GM23338 (cell line): Measurements from ENCODE around the gene USP17L5. TPM values are rescaled to one million over a fixed set of nuclear protein-coding genes. Genes with fewer than 3 reads are reported as not detected.
"Not testable (repeated sequence)": the region's sequence is repeated elsewhere in the genome, so short reads cannot be mapped to it uniquely, and the experiment has no call there.

Source experiments
- ATAC-seq: fragments of 200-7000 bp; cut with Tn5 transposase; 3 replicates; pipeline ENCODE4 v1.9.1; 2020
- DNase-seq: peaks from one replicate; pipeline ENCODE4 v3.0.0-alpha.2; 2015; ENCODE audit warnings: low spot score
- H2AFZ ChIP-seq: fragments of 200-600 bp; sonication (generic); 2 replicates; pipeline ENCODE4 v1.8.0; 2016; ENCODE audit warnings: antibody characterized with exemption, mild to moderate bottlenecking, moderate library complexity
- H3F3A ChIP-seq: fragments of 200-600 bp; sonication (generic); replicated peaks from 2 replicates; pipeline ENCODE4 v1.8.0; 2017; ENCODE audit warnings: antibody characterized with exemption, mixed run types, low read depth
- H3K27ac ChIP-seq: fragments of 200-600 bp; sonication (generic); 2 replicates; pipeline ENCODE4 v1.6.1; 2016; ENCODE audit warnings: low read depth
- H3K27me3 ChIP-seq: fragments of 200-600 bp; sonication (generic); 2 replicates; pipeline ENCODE4 v1.8.0; 2016; ENCODE audit warnings: mild to moderate bottlenecking, mixed run types, moderate library complexity; ENCODE audit not compliant: insufficient read depth
- H3K36me3 ChIP-seq: fragments of 200-600 bp; sonication (generic); 2 replicates; pipeline ENCODE4 v1.8.0; 2016; ENCODE audit warnings: mild to moderate bottlenecking; ENCODE audit not compliant: insufficient read depth
- H3K4me1 ChIP-seq: fragments of 200-600 bp; sonication (generic); 2 replicates; pipeline ENCODE4 v1.8.0; 2016; ENCODE audit warnings: mild to moderate bottlenecking, moderate library complexity; ENCODE audit not compliant: insufficient read depth
- H3K4me2 ChIP-seq: fragments of 200-600 bp; sonication (generic); 2 replicates; pipeline ENCODE4 v1.7.1; 2017; ENCODE audit warnings: mixed run types
- H3K4me3 ChIP-seq: fragments of 200-600 bp; sonication (generic); 2 replicates; pipeline ENCODE4 v1.6.1; 2016; ENCODE audit warnings: mixed run types
- H3K79me2 ChIP-seq: fragments of 200-600 bp; sonication (generic); replicated peaks from 2 replicates; pipeline ENCODE4 v1.8.0; 2017; ENCODE audit warnings: mild to moderate bottlenecking; ENCODE audit not compliant: insufficient read depth
- H3K9me2 ChIP-seq: fragments of 200-600 bp; sonication (generic); 2 replicates; pipeline ENCODE4 v1.8.0; 2017; ENCODE audit not compliant: insufficient read depth
- H4K20me1 ChIP-seq: fragments of 200-600 bp; sonication (generic); replicated peaks from 2 replicates; pipeline ENCODE4 v1.8.0; 2017; ENCODE audit warnings: mild to moderate bottlenecking; ENCODE audit not compliant: insufficient read depth
- H3K27ac Mint-ChIP-seq: 2 replicates; pipeline ENCODE4 v1.8.0; 2020; ENCODE audit warnings: inconsistent platforms, mild to moderate bottlenecking, moderate library complexity, mixed read lengths
- H3K27me3 Mint-ChIP-seq: 3 replicates; pipeline ENCODE4 v1.8.0; 2022; ENCODE audit warnings: low read depth, mild to moderate bottlenecking, moderate library complexity, mixed read lengths, inconsistent platforms; ENCODE audit not compliant: insufficient read depth, poor library complexity
- H3K36me3 Mint-ChIP-seq: 3 replicates; pipeline ENCODE4 v1.8.0; 2021; ENCODE audit warnings: low read depth, mild to moderate bottlenecking, inconsistent platforms, moderate library complexity, mixed read lengths
- H3K4me1 Mint-ChIP-seq: 3 replicates; pipeline ENCODE4 v1.8.0; 2020; ENCODE audit warnings: mild to moderate bottlenecking, inconsistent platforms, mixed read lengths
- H3K4me3 Mint-ChIP-seq: 3 replicates; pipeline ENCODE4 v1.8.0; 2021; ENCODE audit warnings: moderate library complexity, mild to moderate bottlenecking, inconsistent platforms, mixed read lengths
- H3K9me3 Mint-ChIP-seq: 3 replicates; pipeline ENCODE4 v1.8.0; 2020; ENCODE audit warnings: moderate library complexity, mild to moderate bottlenecking, inconsistent platforms, mixed read lengths
- long read RNA-seq: library from polyadenylated mRNA; unstranded; transcript quantifications from one replicate; pipeline ENCODE4 v2.0.0, GENCODE V29; 2020; ENCODE audit not compliant: unreplicated experiment
- polyA plus RNA-seq: library from polyadenylated mRNA; unstranded; fragments of >200 nt; fragmentation: Nextera tagmentation; extraction: Ambion mirVana; gene quantifications from 2 replicates; pipeline ENCODE4 v1.2.1, GENCODE V29; 2016
- total RNA-seq: library from RNA; depleted of rRNA; stranded (reverse); fragments of >200 nt; shearing (Covaris generic); gene quantifications from 2 replicates; pipeline ENCODE4 v1.2.3, GENCODE V29; 2014; rRNA removed

Gene USP17L5
- total RNA-seq = not detected in 2 replicates
- not detected in 2 replicates for polyA plus RNA-seq
- long read RNA-seq = 0 reads

- H3K4me1 ChIP-seq, H3K27me3 Mint-ChIP-seq, H3K79me2 ChIP-seq, H3K27ac ChIP-seq, H3K4me1 Mint-ChIP-seq, H3K36me3 ChIP-seq, H3K27ac Mint-ChIP-seq, H3K4me3 Mint-ChIP-seq, H3K4me2 ChIP-seq, H3K9me2 ChIP-seq, DNase-seq, H2AFZ ChIP-seq, H3K36me3 Mint-ChIP-seq, ATAC-seq, H3K4me3 ChIP-seq, H4K20me1 ChIP-seq, H3K9me3 Mint-ChIP-seq, H3F3A ChIP-seq, H3K27me3 ChIP-seq: not testable (repeated sequence)
Observed at GRCh38 chr4:9339103-9339502, at the start of gene USP17L5. USP17L5 (plus strand) TSS chr4:9339403; CDS start chr4:9339403, 0 bp downstream.

- H3K27me3 ChIP-seq = not testable (repeated sequence)
Observed at GRCh38 chr4:9324191-9324590, 15.0 kb upstream of the USP17L5 start.

GRCh38 chr4:9324865-9325264 lies 14.3 kb upstream of the USP17L5 start, which contains the start of gene USP17L24:
USP17L24 (plus strand) TSS chr4:9325165; CDS start chr4:9325165, 0 bp downstream.
- H3K79me2 ChIP-seq, H3K9me2 ChIP-seq, H3K27me3 Mint-ChIP-seq, H3K4me2 ChIP-seq, H3K4me1 ChIP-seq, H3K9me3 Mint-ChIP-seq, H3F3A ChIP-seq, H3K4me3 ChIP-seq, H3K4me1 Mint-ChIP-seq, H3K4me3 Mint-ChIP-seq, H4K20me1 ChIP-seq, H2AFZ ChIP-seq, H3K36me3 ChIP-seq, H3K27me3 ChIP-seq, H3K27ac ChIP-seq, H3K27ac Mint-ChIP-seq, H3K36me3 Mint-ChIP-seq, DNase-seq, ATAC-seq: not testable (repeated sequence)

More at GRCh38 chr4:9324191-9324590, 15.0 kb upstream of the USP17L5 start:
- H3K9me3 Mint-ChIP-seq, H3K4me1 ChIP-seq, DNase-seq, H3K4me2 ChIP-seq, ATAC-seq, H3K4me1 Mint-ChIP-seq, H3K27ac ChIP-seq, H3F3A ChIP-seq, H3K36me3 Mint-ChIP-seq, H4K20me1 ChIP-seq, H3K27me3 Mint-ChIP-seq, H3K79me2 ChIP-seq, H3K4me3 ChIP-seq, H3K36me3 ChIP-seq, H3K4me3 Mint-ChIP-seq, H2AFZ ChIP-seq, H3K27ac Mint-ChIP-seq, H3K9me2 ChIP-seq: not testable (repeated sequence)

GRCh38 chr4:9329611-9330010 lies 9.6 kb upstream of the USP17L5 start, which contains the start of gene USP17L25:
USP17L25 (plus strand) TSS chr4:9329911; CDS start chr4:9329911, 0 bp downstream.
- H3K4me3 Mint-ChIP-seq, H3K27me3 Mint-ChIP-seq, H3K4me3 ChIP-seq, H3K4me2 ChIP-seq, H3K4me1 Mint-ChIP-seq, H3K9me2 ChIP-seq, H3K79me2 ChIP-seq, H3K36me3 ChIP-seq, H2AFZ ChIP-seq, H3K27ac Mint-ChIP-seq, H3F3A ChIP-seq, H4K20me1 ChIP-seq, H3K9me3 Mint-ChIP-seq, H3K36me3 Mint-ChIP-seq, ATAC-seq, H3K27ac ChIP-seq, DNase-seq, H3K27me3 ChIP-seq, H3K4me1 ChIP-seq: not testable (repeated sequence)

GRCh38 chr4:9334358-9334757 lies 4.8 kb upstream of the USP17L5 start, which contains the start of gene USP17L26:
USP17L26 (plus strand) TSS chr4:9334658; CDS start chr4:9334658, 0 bp downstream.
- not testable (repeated sequence) for H3K4me3 ChIP-seq, H3K79me2 ChIP-seq, H3F3A ChIP-seq, H4K20me1 ChIP-seq, H3K36me3 ChIP-seq, ATAC-seq, H3K27me3 ChIP-seq, H3K4me3 Mint-ChIP-seq, H3K27ac Mint-ChIP-seq, H3K27ac ChIP-seq, DNase-seq, H3K27me3 Mint-ChIP-seq, H3K4me1 Mint-ChIP-seq, H3K9me2 ChIP-seq, H3K36me3 Mint-ChIP-seq, H2AFZ ChIP-seq, H3K4me1 ChIP-seq, H3K4me2 ChIP-seq, H3K9me3 Mint-ChIP-seq

- not testable (repeated sequence) for H3K4me1 Mint-ChIP-seq, H3K4me3 ChIP-seq, H3F3A ChIP-seq, H3K4me1 ChIP-seq, H3K27ac ChIP-seq, H3K4me2 ChIP-seq, H2AFZ ChIP-seq, DNase-seq, H3K9me2 ChIP-seq, H3K79me2 ChIP-seq, H3K27ac Mint-ChIP-seq, H3K27me3 Mint-ChIP-seq, H3K27me3 ChIP-seq, H3K36me3 ChIP-seq, H3K36me3 Mint-ChIP-seq, H4K20me1 ChIP-seq, ATAC-seq, H3K9me3 Mint-ChIP-seq, H3K4me3 Mint-ChIP-seq
Observed at GRCh38 chr4:9343848-9344247, 4.6 kb downstream of the USP17L5 start, which contains the start of gene USP17L27. USP17L27 (plus strand) TSS chr4:9344148; CDS start chr4:9344148, 0 bp downstream.

- not testable (repeated sequence) for ATAC-seq, H3K27ac ChIP-seq, H3K4me1 ChIP-seq, H3K4me3 ChIP-seq, H3F3A ChIP-seq, H3K27ac Mint-ChIP-seq, H3K79me2 ChIP-seq, DNase-seq, H3K27me3 Mint-ChIP-seq, H3K9me2 ChIP-seq, H4K20me1 ChIP-seq, H3K36me3 ChIP-seq, H3K4me3 Mint-ChIP-seq, H3K4me2 ChIP-seq, H2AFZ ChIP-seq, H3K9me3 Mint-ChIP-seq, H3K27me3 ChIP-seq, H3K36me3 Mint-ChIP-seq, H3K4me1 Mint-ChIP-seq
Observed at GRCh38 chr4:9348593-9348992, 9.4 kb downstream of the USP17L5 start, which contains the start of gene USP17L28. USP17L28 (plus strand) TSS chr4:9348893; CDS start chr4:9348893, 0 bp downstream.
